T-helper 1 cell (primary cell): Measurements from ENCODE around the gene HMG20B.
A peak's percentile ranks its signal among the peaks of the same experiment; 100 is the strongest.

Experiments used
- DNase-seq, 5 donors: peaks; one replicate each; pipeline ENCODE4 v3.0.0-alpha.2; 2012 to 2020

The HMG20B gene

DNA sequence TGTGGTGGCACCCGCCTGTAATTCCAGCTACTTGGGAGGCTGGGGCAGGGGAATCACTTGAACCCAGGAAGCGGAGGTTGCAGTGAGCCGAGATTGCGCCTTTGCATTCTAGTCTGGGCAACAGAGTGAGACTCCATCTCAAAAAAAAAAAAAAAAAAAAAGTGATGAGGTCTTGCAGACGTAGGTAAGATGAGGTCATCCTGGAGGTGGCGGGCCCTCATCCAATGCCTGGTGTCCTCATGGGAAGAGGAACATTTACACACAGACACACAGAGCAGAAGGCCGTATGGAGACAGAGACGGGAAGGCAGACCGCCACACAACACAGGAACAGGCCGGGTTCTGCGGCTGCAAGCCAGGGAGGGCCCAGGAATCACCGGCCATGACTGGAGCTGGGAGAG is 49.5 kb downstream of the HMG20B start:
- no peak for DNase-seq

DNA sequence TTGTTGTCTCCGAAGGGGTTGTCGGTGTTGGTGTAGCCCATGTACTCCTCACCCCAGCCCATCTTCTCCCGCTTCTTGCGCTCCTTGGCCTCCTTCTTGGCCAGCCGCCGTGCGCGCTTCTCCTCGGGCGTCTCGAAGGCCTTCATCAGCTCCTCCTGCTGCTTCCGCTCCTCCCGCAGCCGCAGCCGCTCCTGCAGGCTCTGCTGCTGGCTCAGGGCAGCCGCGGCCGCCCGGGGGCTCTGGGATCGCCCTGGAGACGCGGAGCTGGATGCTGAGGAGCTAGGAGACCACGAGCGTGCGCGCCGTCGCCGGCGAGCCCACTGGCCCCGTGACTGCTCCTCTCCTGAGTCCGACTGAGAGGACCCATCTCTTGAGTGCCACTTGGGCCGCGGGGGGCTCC is 51.0 kb downstream of the HMG20B start:
- DNase-seq, result no peak

GRCh38 chr19:3625996-3626472 is 53.3 kb downstream of the HMG20B start:
- DNase-seq, result peak in 1 of 5 donors; percentile 8

GRCh38 chr19:3626473-3627350 is 54.0 kb downstream of the HMG20B start, which contains the start of gene CACTIN:
Gene CACTIN (minus strand): TSS chr19:3626790. CDS start chr19:3626762, 28 bp downstream.
- peak; percentile 96 to 99 (median 98) for DNase-seq

DNA sequence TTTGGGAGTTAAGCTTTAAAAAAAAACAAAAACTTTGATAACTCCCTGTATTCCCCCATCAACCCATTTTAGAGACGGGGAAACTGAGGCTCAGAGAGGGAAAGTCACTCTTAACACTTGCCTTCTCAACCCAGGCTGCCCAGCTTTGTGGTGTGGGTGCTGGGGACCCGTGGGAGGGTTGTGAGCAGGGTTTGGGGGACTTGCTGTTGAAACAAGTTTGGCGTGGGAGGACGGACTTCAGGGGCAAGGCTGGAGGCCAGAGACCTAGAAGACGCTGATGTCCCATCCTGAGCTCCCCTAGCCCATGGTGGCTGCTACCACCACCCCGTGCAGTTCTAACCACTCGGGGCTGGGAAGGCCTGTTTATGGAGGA is 54.6 kb downstream of the HMG20B start:
- DNase-seq, result no peak
